ENCODE measurements around the gene TULP1.

Gene TULP1

GRCh38 chr6:35496841-35497570 is 15.7 kb downstream of the TULP1 start, which contains the start of gene TEAD3:
Gene TEAD3, minus strand, starts transcription at chr6:35497079.
- DNase-seq (ENCODE audit: low read depth in 2 of 2) = peak in 1 of 2 donors; percentile 21

GRCh38 chr6:35496036-35496840 is 16.5 kb downstream of the TULP1 start:
- DNase-seq (ENCODE audit: low read depth in 2 of 2) = no peak

DNA sequence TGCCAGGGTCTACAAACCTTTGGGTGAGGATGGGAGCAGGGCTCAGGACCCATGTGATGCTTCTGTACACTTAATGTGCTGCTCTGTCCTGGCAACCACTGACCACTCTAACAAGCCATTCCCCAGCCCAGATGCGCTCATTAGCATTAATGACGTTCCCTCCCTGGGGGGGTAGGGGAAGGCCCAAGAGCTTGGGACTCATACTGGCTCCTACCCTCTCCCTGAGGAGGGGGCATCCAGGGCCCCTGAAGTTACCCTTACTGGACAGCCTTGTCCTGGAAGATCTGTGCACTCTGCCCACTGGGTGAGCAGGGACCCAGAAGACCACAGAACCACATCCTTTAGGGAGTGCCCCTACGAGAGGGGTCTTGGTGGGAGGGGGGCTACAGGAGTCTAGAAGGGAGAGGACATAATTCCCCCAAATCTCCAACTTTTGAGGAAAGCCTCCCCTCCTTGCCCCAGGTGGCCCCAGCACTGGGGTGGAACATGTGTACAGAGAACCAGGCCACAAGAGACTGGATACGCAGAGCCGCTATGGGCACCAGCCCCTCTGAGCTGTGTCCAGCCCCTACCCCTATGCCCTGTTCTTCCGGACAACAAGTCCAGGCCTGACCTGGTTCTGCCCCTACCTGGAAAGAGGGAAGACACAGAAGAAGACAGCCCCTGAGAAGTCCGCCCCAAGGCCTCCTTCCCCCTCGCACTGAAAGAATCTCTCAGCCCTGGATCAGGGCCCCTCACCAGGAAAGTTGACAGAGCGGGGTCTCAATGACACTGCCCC is 17.2 kb downstream of the TULP1 start:
- no peak for DNase-seq (ENCODE audit: low read depth in 2 of 2)

DNA sequence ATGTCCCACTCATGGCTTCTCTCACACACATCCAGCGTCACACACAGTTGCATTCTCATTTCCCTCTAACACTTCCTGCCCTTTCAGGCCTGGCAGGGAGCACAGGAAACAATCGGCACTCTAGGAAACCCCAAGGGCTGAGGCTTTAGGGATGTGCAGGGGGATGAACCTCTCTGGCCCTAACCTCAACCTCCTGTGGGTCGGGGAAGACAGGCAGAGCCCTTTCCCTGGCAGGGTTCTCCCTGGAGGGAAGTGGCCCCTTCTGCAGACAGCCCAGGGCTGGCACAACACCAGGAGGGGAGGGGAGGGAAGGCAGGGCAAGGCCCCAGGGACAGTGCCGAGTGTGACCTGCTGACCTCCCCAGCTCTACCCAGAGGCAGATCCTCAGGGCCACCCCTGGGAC is 18.5 kb downstream of the TULP1 start:
- no peak for DNase-seq (ENCODE audit: low read depth in 2 of 2)

- no peak for DNase-seq (ENCODE audit: low read depth in 2 of 2)
These were observed 19.3 kb downstream of the TULP1 start for GRCh38 chr6:35493307-35493983.

DNA sequence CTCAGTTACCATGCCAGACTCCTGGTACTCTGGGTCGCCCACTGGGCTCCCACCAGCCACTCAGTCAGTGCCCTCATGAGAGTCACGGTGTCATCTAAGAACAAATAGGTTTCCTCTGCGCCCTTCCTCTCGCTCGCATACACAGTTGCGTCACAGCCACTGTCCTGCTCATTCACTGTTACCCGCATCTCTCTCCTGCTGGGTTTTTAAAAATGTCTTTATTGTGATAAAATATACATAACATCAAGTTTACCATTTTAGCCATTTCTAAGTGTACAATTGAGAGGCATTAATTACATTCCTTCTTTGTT is 19.8 kb downstream of the TULP1 start:
- DNase-seq (ENCODE audit: low read depth in 2 of 2) = no peak

GRCh38 chr6:35492258-35492973 is 20.3 kb downstream of the TULP1 start:
- DNase-seq (ENCODE audit: low read depth in 2 of 2) = no peak

GRCh38 chr6:35491558-35492257 is 21.0 kb downstream of the TULP1 start:
- DNase-seq (ENCODE audit: low read depth in 2 of 2) = no peak

DNA sequence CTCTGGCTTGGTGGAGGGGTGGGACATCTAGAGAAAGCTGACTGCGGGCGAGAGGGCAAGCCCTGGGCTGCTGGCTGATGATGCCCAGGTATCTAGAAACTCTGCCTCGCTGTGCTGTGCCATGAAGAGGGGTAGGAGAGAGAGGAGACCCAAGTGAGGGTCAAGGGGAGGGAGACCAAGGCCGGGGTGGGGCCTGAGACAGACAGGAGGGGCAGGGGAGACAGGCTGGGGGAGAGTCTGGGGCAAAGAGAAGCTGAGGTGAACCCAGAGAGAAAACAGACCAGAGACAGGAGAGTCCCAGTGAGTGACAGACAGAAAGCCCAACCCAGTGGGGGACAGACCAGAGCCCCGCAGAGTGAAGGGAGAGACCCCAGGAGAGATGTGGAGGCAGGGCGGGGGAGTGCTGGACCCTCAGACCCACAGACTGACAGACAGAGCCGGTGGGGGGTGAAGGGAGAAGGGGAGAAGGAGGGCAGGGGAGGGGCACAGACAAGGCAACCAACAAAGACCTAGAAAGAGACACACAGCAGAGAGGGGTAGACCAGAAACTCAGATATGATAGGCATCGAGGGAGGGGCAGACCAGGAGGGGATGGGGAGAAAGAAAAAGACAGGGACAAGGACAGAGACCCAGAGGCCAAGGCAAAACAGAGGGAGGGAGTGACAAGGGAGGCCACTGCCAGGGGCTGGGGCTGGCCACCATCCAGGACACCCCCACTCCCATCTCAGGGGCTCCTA is 21.7 kb downstream of the TULP1 start:
- no peak for DNase-seq (ENCODE audit: low read depth in 2 of 2)

GRCh38 chr6:35489995-35490791 is 22.5 kb downstream of the TULP1 start:
- no peak for DNase-seq (ENCODE audit: low read depth in 2 of 2)

DNA sequence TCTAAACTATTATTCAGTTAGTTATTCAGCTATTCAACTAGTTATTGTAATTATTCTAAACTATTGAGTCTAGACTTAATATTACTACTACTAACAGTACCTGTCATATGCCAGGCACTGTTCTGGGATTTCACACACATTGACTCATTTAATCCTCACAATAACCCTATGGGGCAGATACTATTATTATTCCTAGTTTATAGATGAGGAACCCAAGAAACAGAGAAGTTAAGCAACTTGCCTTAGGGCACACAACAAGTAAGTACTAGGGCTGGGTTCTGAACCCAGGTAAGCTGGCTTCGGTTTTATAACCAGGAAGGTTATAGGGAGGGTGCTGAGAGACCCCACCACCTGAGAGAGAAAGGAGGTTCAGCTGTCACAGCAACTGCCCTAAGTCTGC is 23.6 kb downstream of the TULP1 start:
- no peak for DNase-seq (ENCODE audit: low read depth in 2 of 2)

- DNase-seq (ENCODE audit: low read depth in 2 of 2) = no peak
These were observed 24.2 kb downstream of the TULP1 start for GRCh38 chr6:35488517-35488862.

DNA sequence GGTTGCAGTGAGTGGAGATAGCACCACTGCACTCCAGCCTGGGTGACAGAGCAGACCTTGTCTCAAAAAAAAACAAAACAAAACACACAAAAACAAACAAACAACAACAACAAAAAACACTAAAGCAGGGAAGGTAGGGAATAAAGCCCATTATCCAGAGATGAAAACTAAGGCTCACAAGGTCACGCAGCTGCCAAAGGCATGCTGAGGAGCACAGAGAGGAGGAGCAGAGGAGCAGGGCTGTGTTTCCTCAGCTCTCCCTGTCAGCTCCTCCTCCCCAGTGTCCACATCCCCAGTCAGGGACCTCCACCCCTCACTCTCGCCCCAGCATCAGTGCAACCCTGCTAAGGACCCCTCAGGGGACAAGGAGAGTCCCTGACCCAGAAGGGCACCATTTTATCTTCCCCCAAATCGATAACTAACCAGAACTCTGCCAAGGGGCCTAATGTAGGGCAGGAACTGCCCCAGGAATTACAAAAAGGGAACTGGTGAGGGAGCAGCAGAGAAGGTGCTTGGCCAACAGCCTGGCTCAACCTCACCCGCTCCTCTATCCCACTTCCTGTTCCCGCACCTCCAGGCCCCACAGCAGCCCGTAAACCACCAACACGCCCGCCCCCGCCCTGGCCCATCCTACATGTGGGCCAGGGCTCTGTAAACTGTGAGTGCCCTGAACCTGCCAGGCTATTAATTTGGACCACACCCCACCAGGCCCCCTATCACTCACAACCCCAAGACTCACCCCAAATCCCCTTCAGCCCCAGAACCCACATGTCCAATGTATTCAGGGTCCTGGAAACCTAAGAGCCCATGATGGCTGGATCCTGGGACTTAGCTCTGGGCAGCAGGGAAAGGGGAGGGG is 24.8 kb downstream of the TULP1 start:
- DNase-seq (ENCODE audit: low read depth in 2 of 2) = no peak

GRCh38 chr6:35486005-35486925 is 26.4 kb downstream of the TULP1 start:
- no peak for DNase-seq (ENCODE audit: low read depth in 2 of 2)

GRCh38 chr6:35485402-35485877 is 27.3 kb downstream of the TULP1 start:
- DNase-seq (ENCODE audit: low read depth in 2 of 2) = no peak

DNA sequence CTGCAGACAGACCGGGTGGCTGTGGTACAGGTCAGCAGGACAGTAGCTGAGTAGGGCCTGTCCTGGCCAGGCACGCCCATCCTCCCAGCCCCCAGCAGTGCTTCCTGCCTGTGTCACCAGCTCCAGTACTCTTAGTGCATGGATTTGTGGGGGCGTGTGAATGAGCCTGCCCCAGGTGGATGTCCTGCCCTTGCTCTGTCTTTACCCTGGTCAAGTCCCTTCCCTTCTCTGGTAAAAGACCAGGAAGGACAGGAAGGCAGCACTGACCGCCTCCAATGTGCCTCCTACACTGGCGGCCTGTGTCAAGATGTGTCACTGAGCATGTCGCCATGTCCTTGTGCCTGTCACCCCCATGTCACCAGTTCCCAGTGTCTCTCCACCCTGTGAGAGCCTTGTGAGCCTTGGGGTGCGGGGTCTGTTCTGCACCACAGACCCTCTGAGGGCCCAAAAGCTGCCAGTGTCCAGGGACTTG is 27.7 kb downstream of the TULP1 start:
- no peak for DNase-seq (ENCODE audit: low read depth in 2 of 2)
